Neural cell (in vitro differentiated cells): Measurements from ENCODE around the gene ST6GALNAC2. TPM values are rescaled to one million over a fixed set of nuclear protein-coding genes. Genes with fewer than 3 reads are reported as not detected.
"Not testable (repeated sequence)": the region's sequence is repeated elsewhere in the genome, so short reads cannot be mapped to it uniquely, and the experiment has no call there.

Source experiments
- H2AFZ ChIP-seq: fragments of 200-600, 300-800 bp; sonication (generic), shearing (Covaris generic); 2 replicates; pipeline ENCODE4 v1.6.0; 2014; ENCODE audit warnings: low read depth, mild to moderate bottlenecking, antibody characterized with exemption, low read length, moderate library complexity
- H3F3A ChIP-seq: fragments of 200-600 bp; shearing (Covaris generic); 2 replicates; pipeline ENCODE4 v1.6.1; 2016; ENCODE audit warnings: mild to moderate bottlenecking, moderate library complexity, mixed read lengths, antibody characterized with exemption, low read length; ENCODE audit not compliant: insufficient read depth, poor library complexity, severe bottlenecking
- H3K27ac ChIP-seq: fragments of 200-600, 300-800 bp; sonication (generic), shearing (Covaris generic); 2 replicates; pipeline ENCODE4 v1.5.1; 2014; ENCODE audit warnings: mild to moderate bottlenecking, low read length, moderate library complexity
- H3K27me3 ChIP-seq: fragments of 300-800, 200-600 bp; sonication (generic), shearing (Covaris generic); 2 replicates; pipeline ENCODE4 v1.6.0; 2014; ENCODE audit warnings: mild to moderate bottlenecking, low read depth, low read length, moderate library complexity; ENCODE audit not compliant: insufficient read depth
- H3K36me3 ChIP-seq: fragments of 300-800, 200-600 bp; sonication (generic), shearing (Covaris generic); 2 replicates; pipeline ENCODE4 v1.5.1; 2014; ENCODE audit warnings: mild to moderate bottlenecking, antibody characterized with exemption, low read length, moderate library complexity; ENCODE audit not compliant: insufficient read depth
- H3K4me2 ChIP-seq: fragments of 300-800, 200-600 bp; sonication (generic), shearing (Covaris generic); 2 replicates; pipeline ENCODE4 v1.6.0; 2014; ENCODE audit warnings: mild to moderate bottlenecking, low read length
- H3K4me3 ChIP-seq: fragments of 300-800, 200-600 bp; sonication (generic), shearing (Covaris generic); 2 replicates; pipeline ENCODE4 v1.5.1; 2014; ENCODE audit warnings: mild to moderate bottlenecking, low read length, moderate library complexity
- H3K79me2 ChIP-seq: fragments of 200-600 bp; shearing (Covaris generic); replicated peaks from 2 replicates; pipeline ENCODE4 v1.6.0; 2014; ENCODE audit warnings: mild to moderate bottlenecking, low read length, moderate library complexity; ENCODE audit not compliant: insufficient read depth
- H3K9ac ChIP-seq: fragments of 300-800, 200-600 bp; sonication (generic), shearing (Covaris generic); 2 replicates; pipeline ENCODE4 v1.6.1; 2016; ENCODE audit warnings: mild to moderate bottlenecking, low read length, mixed read lengths
- H3K9me2 ChIP-seq: fragments of 200-600 bp; shearing (Covaris generic); 2 replicates; pipeline ENCODE4 v1.6.1; 2016; ENCODE audit warnings: mild to moderate bottlenecking, low read length, mixed read lengths; ENCODE audit not compliant: insufficient read depth
- H3K9me3 ChIP-seq: fragments of 200-600, 300-800 bp; sonication (generic), shearing (Covaris generic); 2 replicates; pipeline ENCODE4 v1.6.1; 2016; ENCODE audit warnings: mild to moderate bottlenecking, mixed run types, low read length, moderate library complexity, mixed read lengths
- H4K20me1 ChIP-seq: fragments of 200-600 bp; shearing (Covaris generic); 2 replicates; pipeline ENCODE4 v1.6.1; 2016; ENCODE audit warnings: mild to moderate bottlenecking, mixed run types; ENCODE audit not compliant: insufficient read depth
- CTCF ChIP-seq: fragments of 450-650 bp; IDR thresholded peaks from 2 replicates; pipeline ENCODE4 v1.5.1; 2014; ENCODE audit warnings: antibody characterized with exemption, mild to moderate bottlenecking, moderate library complexity; ENCODE audit not compliant: poor library complexity, severe bottlenecking
- EP300 ChIP-seq: fragments of 450-650 bp; conservative IDR thresholded peaks from 2 replicates; pipeline ENCODE4 v1.6.1; 2014; ENCODE audit warnings: antibody characterized with exemption, mild to moderate bottlenecking, moderate library complexity; ENCODE audit not compliant: poor library complexity, severe bottlenecking
- EZH2 ChIP-seq: fragments of 200-600, 300-800 bp; shearing (Covaris generic), sonication (generic); IDR thresholded peaks from 2 replicates; pipeline ENCODE4 v1.6.1; 2014; ENCODE audit warnings: antibody characterized with exemption, low read length, borderline replicate concordance, mild to moderate bottlenecking; ENCODE audit not compliant: insufficient read depth, poor library complexity, severe bottlenecking
- MXI1 ChIP-seq: fragments of 450-650 bp; conservative IDR thresholded peaks from 2 replicates; pipeline ENCODE4 v1.6.1; 2014; ENCODE audit warnings: antibody characterized with exemption, mild to moderate bottlenecking; ENCODE audit not compliant: poor library complexity, severe bottlenecking
- POLR2AphosphoS5 ChIP-seq: IDR thresholded peaks from 2 replicates; pipeline ENCODE4 v1.6.1; 2012
- RAD21 ChIP-seq: fragments of 450-650 bp; conservative IDR thresholded peaks from 2 replicates; pipeline ENCODE4 v1.6.1; 2014; ENCODE audit warnings: antibody characterized with exemption, mild to moderate bottlenecking, moderate library complexity
- REST ChIP-seq: IDR thresholded peaks from 2 replicates; pipeline ENCODE4 v1.6.1; 2012; ENCODE audit warnings: borderline replicate concordance
- SMC3 ChIP-seq: fragments of 450-650 bp; conservative IDR thresholded peaks from 2 replicates; pipeline ENCODE4 v1.6.1; 2014; ENCODE audit warnings: antibody characterized with exemption, mild to moderate bottlenecking, moderate library complexity; ENCODE audit not compliant: poor library complexity
- TAF1 ChIP-seq: IDR thresholded peaks from 2 replicates; pipeline ENCODE4 v1.6.1; 2012; ENCODE audit warnings: low read depth
- polyA plus RNA-seq: library from polyadenylated mRNA; depleted of rRNA; stranded (reverse); fragments of >200 nt; gene quantifications from 2 replicates; pipeline ENCODE4 v1.2.3, GENCODE V29; 2014

ST6GALNAC2 gene
- polyA plus RNA-seq, 1 donor from 2014 or later: not detected

- not testable (repeated sequence) for H3K27ac ChIP-seq, H3K27me3 ChIP-seq, H3K4me3 ChIP-seq, H3K9me3 ChIP-seq, H4K20me1 ChIP-seq, H3K4me2 ChIP-seq, H3K9ac ChIP-seq, H3K36me3 ChIP-seq, H3K9me2 ChIP-seq, H2AFZ ChIP-seq, H3F3A ChIP-seq
- H3K79me2 ChIP-seq: peaks cover 28% of the 10 kb centered on the region
Observed at GRCh38 chr17:76563359-76563758, 22.3 kb downstream of the ST6GALNAC2 start.

DNA sequence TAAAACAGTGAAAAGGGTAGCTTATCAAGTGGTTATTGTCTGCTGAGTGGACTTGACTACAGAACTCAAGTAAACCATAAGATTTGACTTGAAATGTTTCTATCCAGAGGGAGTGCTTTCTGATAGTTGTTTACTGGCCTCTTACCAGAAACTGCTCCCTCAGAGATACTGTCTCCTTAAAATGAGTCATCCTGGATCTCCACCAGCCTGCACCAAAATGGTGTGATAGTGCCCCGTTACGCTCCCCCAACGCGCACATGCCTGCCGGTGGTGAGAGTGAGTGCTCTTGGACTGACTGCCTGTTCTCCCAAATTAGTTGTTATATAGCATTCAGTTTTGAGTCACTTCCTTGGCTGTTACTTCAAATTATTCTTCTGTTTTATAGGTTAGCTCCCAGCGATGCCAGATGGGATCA, 22.9 kb downstream of the ST6GALNAC2 start:
- H3K27ac ChIP-seq: no peak overlapping the region
- H3K9me2 ChIP-seq: no peaks in the 10 kb centered on the region
- H3K79me2 ChIP-seq: peaks cover 31% of the 10 kb centered on the region
- H3K4me2 ChIP-seq: no peak overlapping the region
- H3F3A ChIP-seq: no peaks in the 10 kb centered on the region
- H3K9ac ChIP-seq: no peak overlapping the region
- H4K20me1 ChIP-seq: no peaks in the 10 kb centered on the region
- no peaks in the 10 kb centered on the region for H3K9me3 ChIP-seq
- no peak for TF ChIP-seq SMC3
- TF ChIP-seq POLR2AphosphoS5: no peak
- TF ChIP-seq EZH2: no peak
- TF ChIP-seq REST: no peak
- TF ChIP-seq TAF1: no peak
- TF ChIP-seq RAD21: no peak
- no peak for TF ChIP-seq CTCF
- TF ChIP-seq EP300: no peak
- TF ChIP-seq MXI1: no peak
- H3K36me3 ChIP-seq: peaks cover 5% of the 10 kb centered on the region
- H2AFZ ChIP-seq: no peak overlapping the region
- no peak overlapping the region for H3K4me3 ChIP-seq
- H3K27me3 ChIP-seq: no peaks in the 10 kb centered on the region

GRCh38 chr17:76561799-76562268, 23.8 kb downstream of the ST6GALNAC2 start:
- Histone ChIP-seq H3K9ac (no peak overlapping the region), H3K27me3 (no peaks in the 10 kb centered on the region), H3F3A (no peaks in the 10 kb centered on the region), H3K79me2 (peaks cover 31% of the 10 kb centered on the region), H3K27ac (no peak overlapping the region), H3K9me2 (no peaks in the 10 kb centered on the region), H3K36me3 (peaks cover 5% of the 10 kb centered on the region), H2AFZ (no peak overlapping the region), H3K4me3 (no peak overlapping the region), H4K20me1 (no peaks in the 10 kb centered on the region), H3K4me2 (no peak overlapping the region), H3K9me3 (no peaks in the 10 kb centered on the region)
- TF ChIP-seq EZH2 (no peak), POLR2AphosphoS5 (no peak), RAD21 (no peak), SMC3 (no peak), TAF1 (no peak)
